Astrocyte of the hippocampus (primary cell): Measurements from ENCODE around the gene C1orf210.

Source experiments
- DNase-seq: peaks from one replicate; pipeline ENCODE4 v3.0.0; 2011; ENCODE audit warnings: low read depth, low spot score

C1orf210 gene

GRCh38 chr1:43312663-43313515 lies 27.5 kb upstream of the C1orf210 start:
- no peak for DNase-seq

- no peak for DNase-seq
Observed at GRCh38 chr1:43312212-43312623, 26.8 kb upstream of the C1orf210 start.

GRCh38 chr1:43311521-43311920 lies 26.1 kb upstream of the C1orf210 start:
- DNase-seq = no peak

GRCh38 chr1:43309405-43310025 lies 24.1 kb upstream of the C1orf210 start:
- DNase-seq = no peak

- no peak for DNase-seq
Observed at GRCh38 chr1:43308635-43309404, 23.4 kb upstream of the C1orf210 start.

- no peak for DNase-seq
Observed at GRCh38 chr1:43307458-43308158, 22.2 kb upstream of the C1orf210 start.

GRCh38 chr1:43306688-43307457 lies 21.5 kb upstream of the C1orf210 start:
- no peak for DNase-seq

GRCh38 chr1:43305926-43306687 lies 20.7 kb upstream of the C1orf210 start:
- no peak for DNase-seq

- no peak for DNase-seq
Observed at GRCh38 chr1:43305461-43305860, 20.1 kb upstream of the C1orf210 start.

- no peak for DNase-seq
Observed at GRCh38 chr1:43304771-43305300, 19.5 kb upstream of the C1orf210 start.

- no peak for DNase-seq
Observed at GRCh38 chr1:43304314-43304681, 18.9 kb upstream of the C1orf210 start.

GRCh38 chr1:43303471-43304313 lies 18.3 kb upstream of the C1orf210 start:
- no peak for DNase-seq

- peak; percentile 33 for DNase-seq
Observed at GRCh38 chr1:43302721-43303470, 17.5 kb upstream of the C1orf210 start.

- DNase-seq = no peak
Observed at GRCh38 chr1:43302201-43302600, 16.8 kb upstream of the C1orf210 start.

GRCh38 chr1:43300378-43301094 lies 15.2 kb upstream of the C1orf210 start, which contains the start of gene TIE1:
Gene TIE1 (plus strand): TSS chr1:43300982. CDS start chr1:43301072, 90 bp downstream.
- DNase-seq = no peak

GRCh38 chr1:43299101-43299500 lies 13.7 kb upstream of the C1orf210 start:
- DNase-seq = no peak

- DNase-seq = no peak
Observed at GRCh38 chr1:43298055-43298454, 12.7 kb upstream of the C1orf210 start.

- DNase-seq = peak; percentile 55
Observed at GRCh38 chr1:43296207-43296606, 10.8 kb upstream of the C1orf210 start.
